ENCODE measurements around the gene ADORA1.

- TF ChIP-seq POLR2AphosphoS5 (IDR thresholded peaks at IDR 0.05; ENCODE audit: low read depth, low read length), result no peak
- no peak for TF ChIP-seq SIN3A (IDR thresholded peaks at IDR 0.05; ENCODE audit: borderline replicate concordance, insufficient read depth, low read length)
- no peak for TF ChIP-seq REST (IDR thresholded peaks at IDR 0.05; ENCODE audit: insufficient read depth in 1 of 2, low read depth in 2 of 2, low read length in 2 of 2)
Observed at GRCh38 chr1:203146042-203146369, 18.5 kb downstream of the ADORA1 start.

All from PFSK-1 (cell line).